ENCODE results near the gene RPN1.

Gene RPN1

GRCh38 chr3:128585189-128585588, 65.4 kb downstream of the RPN1 start:
- DNase-seq (ENCODE audit: extremely low read depth in 1 of 2, low read depth in 1 of 2) = no peak

GRCh38 chr3:128584412-128585020, 66.1 kb downstream of the RPN1 start:
- no peak for DNase-seq (ENCODE audit: extremely low read depth in 1 of 2, low read depth in 1 of 2)

GRCh38 chr3:128581566-128581965, 69.1 kb downstream of the RPN1 start:
- no peak for DNase-seq (ENCODE audit: extremely low read depth in 1 of 2, low read depth in 1 of 2)

- no peak for DNase-seq (ENCODE audit: extremely low read depth in 1 of 2, low read depth in 1 of 2)
These were observed 70.7 kb downstream of the RPN1 start for GRCh38 chr3:128579927-128580326.

- no peak for DNase-seq (ENCODE audit: extremely low read depth in 1 of 2, low read depth in 1 of 2)
These were observed 72.3 kb downstream of the RPN1 start for GRCh38 chr3:128578346-128578745.

- DNase-seq (ENCODE audit: extremely low read depth in 1 of 2, low read depth in 1 of 2) = no peak
These were observed 72.9 kb downstream of the RPN1 start for GRCh38 chr3:128577711-128578110.

- no peak for DNase-seq (ENCODE audit: extremely low read depth in 1 of 2, low read depth in 1 of 2)
These were observed 74.3 kb downstream of the RPN1 start for GRCh38 chr3:128576290-128576689.

- no peak for DNase-seq (ENCODE audit: extremely low read depth in 1 of 2, low read depth in 1 of 2)
These were observed 74.8 kb downstream of the RPN1 start for GRCh38 chr3:128575777-128576176.

- no peak for DNase-seq (ENCODE audit: extremely low read depth in 1 of 2, low read depth in 1 of 2)
These were observed 76.9 kb downstream of the RPN1 start for GRCh38 chr3:128573707-128574162.

GRCh38 chr3:128573160-128573559, 77.5 kb downstream of the RPN1 start:
- no peak for DNase-seq (ENCODE audit: extremely low read depth in 1 of 2, low read depth in 1 of 2)

GRCh38 chr3:128572644-128573105, 77.9 kb downstream of the RPN1 start:
- no peak for DNase-seq (ENCODE audit: extremely low read depth in 1 of 2, low read depth in 1 of 2)

- no peak for DNase-seq (ENCODE audit: extremely low read depth in 1 of 2, low read depth in 1 of 2)
These were observed 78.6 kb downstream of the RPN1 start for GRCh38 chr3:128572013-128572412.
